ENCODE measurements around the gene MRS2.
"Not testable (repeated sequence)": the region's sequence is repeated elsewhere in the genome, so short reads cannot be mapped to it uniquely, and the experiment has no call there.

The MRS2 gene

DNA sequence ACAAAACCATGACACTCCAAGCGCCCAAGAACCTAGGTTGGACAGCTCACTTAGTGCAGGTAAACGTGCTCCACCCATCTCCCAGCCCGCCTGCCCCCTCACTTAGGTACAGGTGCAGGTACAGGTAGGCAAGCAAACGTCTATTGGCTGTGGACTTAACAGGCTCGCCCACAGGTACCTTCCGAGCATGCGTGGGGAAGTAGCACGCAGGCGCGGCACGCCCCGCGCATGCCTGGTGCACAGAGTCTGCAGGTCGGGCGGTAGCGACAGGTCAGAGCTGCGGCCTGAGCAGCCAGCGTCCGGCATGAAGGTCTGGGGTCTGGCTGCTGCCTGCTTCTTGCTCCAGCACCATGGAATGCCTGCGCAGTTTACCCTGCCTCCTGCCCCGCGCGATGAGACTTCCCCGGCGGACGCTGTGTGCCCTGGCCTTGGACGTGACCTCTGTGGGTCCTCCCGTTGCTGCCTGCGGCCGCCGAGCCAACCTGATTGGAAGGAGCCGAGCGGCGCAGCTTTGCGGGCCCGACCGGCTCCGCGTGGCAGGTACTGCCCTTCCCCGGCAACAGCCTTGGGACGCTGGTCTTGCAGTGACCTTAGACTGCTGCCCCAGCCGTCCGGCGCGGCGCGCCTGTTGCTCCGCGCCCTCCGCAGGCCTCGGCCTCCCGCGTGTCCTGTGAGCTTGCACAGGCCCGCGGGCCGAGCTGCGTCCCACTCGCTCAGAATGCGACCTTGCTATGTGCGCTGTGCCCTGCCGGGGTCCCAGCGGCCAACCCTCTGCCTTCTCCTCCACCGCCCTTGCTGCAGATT lies at the start of gene MRS2:
TSS of gene MRS2 (plus strand) at position 240 of the 804 bp plus-strand sequence. CDS start at position 351, 111 bp downstream.
- DNase-seq (ENCODE audit: low read depth), result peak; percentile 59

- no peak for DNase-seq (ENCODE audit: low read depth)
Observed at GRCh38 chr6:24353861-24354260, 48.9 kb upstream of the MRS2 start.

- DNase-seq (ENCODE audit: low read depth), result no peak
Observed at GRCh38 chr6:24355393-24355792, 47.3 kb upstream of the MRS2 start.

GRCh38 chr6:24356310-24356973 lies 46.3 kb upstream of the MRS2 start:
- DNase-seq (ENCODE audit: low read depth), result no peak

- no peak for DNase-seq (ENCODE audit: low read depth)
Observed at GRCh38 chr6:24357336-24358218, 45.2 kb upstream of the MRS2 start, which contains the start of gene DCDC2. DCDC2 (minus strand) TSS chr6:24358059; CDS start chr6:24357750, 309 bp downstream.

GRCh38 chr6:24358219-24358821 lies 44.4 kb upstream of the MRS2 start:
- DNase-seq (ENCODE audit: low read depth), result no peak

- DNase-seq (ENCODE audit: low read depth), result peak; percentile 66
Observed at GRCh38 chr6:24359640-24360454, 42.9 kb upstream of the MRS2 start.

- DNase-seq (ENCODE audit: low read depth), result not testable (repeated sequence)
Observed at GRCh38 chr6:24362363-24362762, 40.4 kb upstream of the MRS2 start.

GRCh38 chr6:24365103-24365633 lies 37.6 kb upstream of the MRS2 start:
- not testable (repeated sequence) for DNase-seq (ENCODE audit: low read depth)

GRCh38 chr6:24374612-24375011 lies 28.1 kb upstream of the MRS2 start:
- DNase-seq (ENCODE audit: low read depth), result no peak

DNA sequence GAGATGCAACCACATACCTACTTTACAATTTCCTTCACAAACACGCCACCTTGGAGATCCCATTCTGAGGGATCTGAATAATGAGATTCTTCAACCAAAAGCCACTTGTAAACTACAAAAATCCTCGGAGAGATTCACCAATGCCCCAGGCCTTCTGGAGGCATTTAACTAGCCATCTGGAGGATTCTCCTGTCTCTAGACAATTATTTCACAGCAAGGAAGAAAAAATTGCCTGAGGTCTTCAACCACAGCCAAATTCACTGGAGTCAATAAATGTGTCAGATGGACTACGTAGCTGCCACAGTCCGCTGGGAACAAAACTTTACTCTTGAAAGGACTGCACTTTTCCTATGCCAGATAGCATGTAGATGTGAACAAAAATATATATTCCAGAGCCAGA lies 25.9 kb upstream of the MRS2 start:
- DNase-seq (ENCODE audit: low read depth), result no peak

DNA sequence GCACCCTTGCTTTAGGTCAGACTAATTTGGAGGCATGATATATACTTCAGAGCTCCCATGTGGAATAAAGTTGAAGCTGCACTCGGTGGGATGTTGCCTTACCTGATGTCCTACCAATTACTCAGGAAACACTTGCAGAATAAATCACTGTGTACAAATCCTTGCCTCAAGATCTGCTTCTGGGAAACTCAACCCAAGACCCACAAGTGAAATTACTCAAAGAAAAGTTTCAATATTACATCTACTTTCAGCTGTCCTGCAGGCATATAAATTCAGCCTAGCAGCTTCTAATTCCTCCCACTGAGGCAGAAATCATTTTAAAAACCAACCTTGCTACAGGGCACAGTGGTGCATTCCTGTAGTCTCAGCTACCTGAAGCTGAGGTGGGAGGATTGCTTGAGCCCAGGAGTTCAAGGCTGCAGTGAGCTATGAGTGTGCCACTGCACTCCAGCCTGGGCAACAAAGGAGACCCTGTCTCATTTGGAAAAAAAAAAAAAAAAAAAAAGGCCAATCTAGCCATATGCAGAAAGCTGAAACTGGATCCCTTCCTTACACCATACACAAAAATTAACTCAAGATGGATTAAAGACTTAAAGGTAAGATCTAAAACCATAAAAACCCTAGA lies 24.2 kb upstream of the MRS2 start:
- DNase-seq (ENCODE audit: low read depth), result no peak

GRCh38 chr6:24381476-24382219 lies 21.1 kb upstream of the MRS2 start:
- DNase-seq (ENCODE audit: low read depth), result no peak

DNA sequence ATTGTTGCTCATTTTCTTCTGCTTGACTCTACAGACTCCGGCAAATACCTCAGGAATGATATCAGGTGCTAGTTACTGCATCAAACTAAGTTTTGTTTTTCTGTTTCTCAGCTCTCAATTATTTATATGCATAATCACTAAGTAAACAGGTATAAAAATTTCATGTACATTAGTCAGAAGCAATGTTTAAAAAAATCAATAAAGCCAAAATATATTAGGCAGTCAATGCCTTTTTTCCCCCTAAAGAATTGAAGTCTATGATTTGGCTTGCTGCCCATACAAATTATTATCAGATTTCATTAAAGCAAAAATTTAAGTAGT lies 20.6 kb upstream of the MRS2 start:
- no peak for DNase-seq (ENCODE audit: low read depth)

DNA sequence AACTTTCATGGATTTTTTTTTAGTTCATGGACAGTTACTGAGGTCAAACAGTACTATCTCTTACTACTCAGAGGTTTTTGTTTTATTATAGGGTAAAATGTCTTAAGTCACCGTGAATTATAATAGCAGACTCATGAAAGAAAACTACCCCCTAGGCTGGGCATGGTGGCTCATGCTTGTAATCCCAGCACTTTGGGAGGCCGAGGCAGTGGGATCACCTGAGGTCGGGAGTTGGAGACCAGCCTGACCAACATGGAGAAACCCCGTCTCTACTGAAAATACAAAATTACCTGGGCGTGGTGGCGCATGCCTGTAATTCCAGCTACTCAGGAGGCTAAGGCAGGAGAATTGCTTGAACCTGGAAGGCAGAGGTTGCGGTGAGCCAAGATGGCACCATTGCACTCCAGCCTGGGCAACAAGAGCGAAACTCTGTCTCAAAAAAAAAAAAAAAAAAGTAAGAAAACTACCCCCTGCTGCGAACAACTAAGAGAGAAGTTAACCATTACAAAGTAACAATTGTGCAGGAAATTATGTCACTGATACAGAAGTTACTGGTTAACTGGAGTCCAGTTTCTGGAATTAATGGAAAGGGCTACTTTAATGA lies 19.7 kb upstream of the MRS2 start:
- not testable (repeated sequence) for DNase-seq (ENCODE audit: low read depth)

GRCh38 chr6:24384369-24385130 lies 18.2 kb upstream of the MRS2 start:
- DNase-seq (ENCODE audit: low read depth), result not testable (repeated sequence)

GRCh38 chr6:24385536-24386269 lies 17.0 kb upstream of the MRS2 start:
- DNase-seq (ENCODE audit: low read depth), result no peak

GRCh38 chr6:24387818-24388217 lies 14.9 kb upstream of the MRS2 start:
- no peak for DNase-seq (ENCODE audit: low read depth)

Data from CMK (cell line).